Fibroblast of skin of abdomen (primary cell): Measurements from ENCODE around the gene MBD5.

Experiments
- DNase-seq: peaks from one replicate; pipeline ENCODE4 v3.0.0-alpha.2; 2013

Gene MBD5

GRCh38 chr2:148553332-148553887 is 532.5 kb downstream of the MBD5 start:
- no peak for DNase-seq

GRCh38 chr2:148554459-148555247 is 533.8 kb downstream of the MBD5 start:
- DNase-seq, result no peak

DNA sequence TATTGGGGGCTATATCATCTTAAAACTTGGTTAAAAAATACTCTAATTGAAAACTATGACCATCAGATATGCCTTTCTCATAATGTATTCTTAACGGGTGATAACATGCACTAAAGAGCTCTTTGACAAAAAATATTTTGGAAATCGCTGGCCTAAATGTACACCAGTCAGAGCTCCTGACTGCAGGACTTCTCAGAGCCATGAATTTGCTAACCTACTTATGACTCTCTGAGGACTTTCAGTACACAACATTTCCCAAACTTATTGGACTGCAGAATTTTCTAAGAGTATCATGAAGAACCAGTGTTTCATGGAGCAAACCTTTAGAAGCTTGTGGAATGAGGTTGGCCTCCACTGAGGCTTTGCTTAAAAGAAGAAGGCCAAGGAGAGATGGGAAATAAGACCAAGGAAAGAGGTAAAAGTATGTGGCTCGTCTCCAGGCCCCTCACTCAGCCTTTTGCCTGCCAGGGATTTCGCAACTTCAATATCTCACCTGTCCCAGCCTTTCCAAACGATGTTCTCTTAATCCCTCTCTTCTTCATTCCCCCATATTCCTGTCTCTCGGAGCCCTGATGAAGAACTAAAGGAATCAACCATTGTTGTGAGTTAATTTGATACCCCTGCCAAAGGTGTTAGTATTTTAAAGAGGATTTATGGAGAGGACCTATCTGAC is 534.9 kb downstream of the MBD5 start:
- DNase-seq, result no peak

DNA sequence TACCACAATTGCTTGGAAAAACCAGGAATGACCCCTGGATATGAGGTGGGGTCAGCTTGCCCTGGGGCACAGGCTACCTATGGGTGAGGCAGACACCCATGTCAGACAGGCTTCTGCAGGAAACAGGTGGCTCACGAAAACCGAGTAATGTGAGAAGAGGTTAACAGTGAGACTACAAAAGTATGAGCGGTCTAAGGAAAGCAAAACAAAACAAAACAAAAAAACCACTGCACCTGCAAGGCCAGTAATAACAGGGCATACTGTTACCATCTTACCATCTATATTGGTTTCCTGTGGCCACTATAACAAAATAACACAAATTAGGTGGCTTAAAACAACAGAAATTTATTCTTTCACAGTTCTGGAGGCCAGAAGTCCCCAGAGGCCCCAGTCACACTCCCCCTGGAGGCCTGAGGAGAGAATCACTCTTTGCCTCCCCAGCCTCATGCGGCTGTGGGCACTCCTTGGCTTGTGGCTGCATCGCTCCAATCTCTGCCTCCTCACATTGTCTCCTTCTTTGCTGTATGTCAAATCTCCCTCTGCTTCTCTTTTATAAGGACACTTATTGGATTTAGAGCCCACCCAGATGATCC is 537.0 kb downstream of the MBD5 start:
- DNase-seq, result no peak

DNA sequence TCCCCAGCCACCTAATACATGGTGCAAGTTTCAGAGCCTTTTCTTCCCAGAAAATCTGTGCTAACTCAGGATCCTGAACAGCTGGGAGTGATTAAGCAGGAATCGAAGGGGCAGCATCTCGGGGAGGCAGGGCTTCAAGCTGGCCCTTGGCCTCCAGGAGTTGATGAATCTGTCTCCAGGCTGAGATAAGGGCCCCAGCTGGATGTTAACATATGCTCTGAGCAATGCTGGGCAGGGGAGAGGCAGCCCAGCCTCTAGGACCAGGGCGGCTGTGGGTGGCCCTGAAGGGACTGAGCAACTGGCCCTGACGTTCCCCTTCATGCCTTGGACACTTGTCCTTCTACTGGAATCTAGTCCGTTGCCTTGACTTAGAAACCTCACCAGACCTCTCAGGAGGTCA is 539.6 kb downstream of the MBD5 start:
- no peak for DNase-seq

DNA sequence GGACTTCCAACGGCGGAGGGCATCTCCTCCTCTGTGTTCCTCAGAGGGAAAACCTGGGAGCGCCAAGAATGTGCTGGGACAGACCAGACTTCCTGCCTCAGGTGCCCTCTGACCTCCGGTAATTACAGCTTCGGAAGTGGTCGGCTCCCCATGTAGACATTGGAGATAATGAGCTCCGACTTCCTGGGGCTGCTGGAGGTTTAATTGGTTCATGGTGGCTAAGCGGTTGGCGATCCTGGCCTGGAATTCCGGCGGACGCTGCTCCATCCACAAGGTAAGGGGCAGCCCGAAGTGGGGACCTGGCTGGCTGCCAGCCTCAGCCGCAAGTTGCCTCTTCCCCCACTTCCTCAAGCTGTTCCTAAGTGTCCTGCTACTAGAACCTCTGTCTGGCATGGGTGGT is 540.5 kb downstream of the MBD5 start:
- no peak for DNase-seq

- no peak for DNase-seq
Observed at GRCh38 chr2:148565272-148565894, 544.5 kb downstream of the MBD5 start.
